Chondrocyte (in vitro differentiated cells): Measurements from ENCODE around the gene PEPD. TPM values are rescaled to one million over a fixed set of nuclear protein-coding genes. Genes with fewer than 3 reads are reported as not detected.

Source experiments
- DNase-seq: peaks from one replicate; pipeline ENCODE4 v3.0.0; 2021; ENCODE audit warnings: mixed read lengths, low spot score
- H3K27ac Mint-ChIP-seq: one replicate; pipeline ENCODE4 v1.8.0; 2021; ENCODE audit warnings: mild to moderate bottlenecking, moderate library complexity, mixed read lengths; ENCODE audit not compliant: unreplicated experiment
- H3K27me3 Mint-ChIP-seq: 2 replicates; pipeline ENCODE4 v1.8.0; 2021; ENCODE audit warnings: low read depth, mixed read lengths
- H3K36me3 Mint-ChIP-seq: 2 replicates; pipeline ENCODE4 v1.8.0; 2021; ENCODE audit warnings: low read depth, mixed read lengths
- H3K4me1 Mint-ChIP-seq: 2 replicates; pipeline ENCODE4 v1.8.0; 2021; ENCODE audit warnings: low read depth, mild to moderate bottlenecking, mixed read lengths
- H3K4me3 Mint-ChIP-seq: one replicate; pipeline ENCODE4 v1.8.0; 2021; ENCODE audit warnings: mild to moderate bottlenecking, moderate library complexity, mixed read lengths; ENCODE audit not compliant: unreplicated experiment
- H3K9me3 Mint-ChIP-seq: 2 replicates; pipeline ENCODE4 v1.8.0; 2021; ENCODE audit warnings: low read depth, mixed read lengths
- total RNA-seq: library from RNA; stranded (reverse); gene quantifications from 3 replicates; pipeline ENCODE4 v1.2.1, GENCODE V29; 2021
- TF ChIP-seq, protein P1 (sequence below): fragments of 200-600 bp; sonication (generic); IDR thresholded peaks from 2 replicates; pipeline ENCODE4 v1.5.0; 2021; ENCODE audit warnings: antibody characterized with exemption, mild to moderate bottlenecking, moderate library complexity

The PEPD gene
- total RNA-seq, 1 donor from 2014 or later: 55.6 TPM

DNA sequence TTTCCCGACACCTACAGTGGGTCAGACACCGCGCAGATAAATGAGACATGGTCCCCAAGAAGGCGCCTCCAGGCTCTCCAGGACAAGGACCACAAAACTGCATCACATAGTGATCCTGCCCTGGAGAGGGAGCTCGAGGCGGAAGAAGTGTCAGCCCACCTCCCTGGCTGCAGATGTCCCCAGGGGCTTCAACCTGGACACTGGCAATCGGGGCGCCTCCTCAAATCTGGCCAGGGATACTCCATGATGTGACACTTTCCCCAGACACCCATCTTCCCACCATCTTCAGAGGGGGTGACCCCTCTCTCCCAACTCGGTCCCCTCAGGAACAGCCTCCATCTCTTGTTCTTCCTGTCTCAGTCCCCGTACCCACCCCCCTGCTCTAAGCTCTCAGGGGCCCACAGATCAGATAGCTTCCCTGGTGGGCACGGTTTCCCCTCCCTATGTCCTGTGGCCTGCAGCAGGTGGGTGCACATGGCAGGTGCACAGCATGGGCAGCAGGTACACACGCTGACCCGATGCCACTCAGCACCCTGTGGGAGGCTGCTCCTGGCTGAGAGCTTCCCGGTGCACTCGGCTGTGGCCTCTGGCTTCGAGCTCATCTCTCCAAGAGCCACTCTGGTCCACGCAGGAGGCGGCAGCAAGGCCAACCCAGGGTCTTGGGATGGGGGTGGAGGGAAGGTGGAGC, 61.2 kb downstream of the PEPD start:
- H3K4me1 Mint-ChIP-seq: no peaks in the 10 kb centered on the region
- H3K27ac Mint-ChIP-seq: no peak overlapping the region
- H3K27me3 Mint-ChIP-seq: no peaks in the 10 kb centered on the region
- no peaks in the 10 kb centered on the region for H3K9me3 Mint-ChIP-seq
- H3K4me3 Mint-ChIP-seq: no peak overlapping the region
- TF ChIP-seq, protein P1, sequence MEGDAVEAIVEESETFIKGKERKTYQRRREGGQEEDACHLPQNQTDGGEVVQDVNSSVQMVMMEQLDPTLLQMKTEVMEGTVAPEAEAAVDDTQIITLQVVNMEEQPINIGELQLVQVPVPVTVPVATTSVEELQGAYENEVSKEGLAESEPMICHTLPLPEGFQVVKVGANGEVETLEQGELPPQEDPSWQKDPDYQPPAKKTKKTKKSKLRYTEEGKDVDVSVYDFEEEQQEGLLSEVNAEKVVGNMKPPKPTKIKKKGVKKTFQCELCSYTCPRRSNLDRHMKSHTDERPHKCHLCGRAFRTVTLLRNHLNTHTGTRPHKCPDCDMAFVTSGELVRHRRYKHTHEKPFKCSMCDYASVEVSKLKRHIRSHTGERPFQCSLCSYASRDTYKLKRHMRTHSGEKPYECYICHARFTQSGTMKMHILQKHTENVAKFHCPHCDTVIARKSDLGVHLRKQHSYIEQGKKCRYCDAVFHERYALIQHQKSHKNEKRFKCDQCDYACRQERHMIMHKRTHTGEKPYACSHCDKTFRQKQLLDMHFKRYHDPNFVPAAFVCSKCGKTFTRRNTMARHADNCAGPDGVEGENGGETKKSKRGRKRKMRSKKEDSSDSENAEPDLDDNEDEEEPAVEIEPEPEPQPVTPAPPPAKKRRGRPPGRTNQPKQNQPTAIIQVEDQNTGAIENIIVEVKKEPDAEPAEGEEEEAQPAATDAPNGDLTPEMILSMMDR: no peak
- H3K36me3 Mint-ChIP-seq: peaks cover 4% of the 10 kb centered on the region
- DNase-seq: peak; percentile 69

DNA sequence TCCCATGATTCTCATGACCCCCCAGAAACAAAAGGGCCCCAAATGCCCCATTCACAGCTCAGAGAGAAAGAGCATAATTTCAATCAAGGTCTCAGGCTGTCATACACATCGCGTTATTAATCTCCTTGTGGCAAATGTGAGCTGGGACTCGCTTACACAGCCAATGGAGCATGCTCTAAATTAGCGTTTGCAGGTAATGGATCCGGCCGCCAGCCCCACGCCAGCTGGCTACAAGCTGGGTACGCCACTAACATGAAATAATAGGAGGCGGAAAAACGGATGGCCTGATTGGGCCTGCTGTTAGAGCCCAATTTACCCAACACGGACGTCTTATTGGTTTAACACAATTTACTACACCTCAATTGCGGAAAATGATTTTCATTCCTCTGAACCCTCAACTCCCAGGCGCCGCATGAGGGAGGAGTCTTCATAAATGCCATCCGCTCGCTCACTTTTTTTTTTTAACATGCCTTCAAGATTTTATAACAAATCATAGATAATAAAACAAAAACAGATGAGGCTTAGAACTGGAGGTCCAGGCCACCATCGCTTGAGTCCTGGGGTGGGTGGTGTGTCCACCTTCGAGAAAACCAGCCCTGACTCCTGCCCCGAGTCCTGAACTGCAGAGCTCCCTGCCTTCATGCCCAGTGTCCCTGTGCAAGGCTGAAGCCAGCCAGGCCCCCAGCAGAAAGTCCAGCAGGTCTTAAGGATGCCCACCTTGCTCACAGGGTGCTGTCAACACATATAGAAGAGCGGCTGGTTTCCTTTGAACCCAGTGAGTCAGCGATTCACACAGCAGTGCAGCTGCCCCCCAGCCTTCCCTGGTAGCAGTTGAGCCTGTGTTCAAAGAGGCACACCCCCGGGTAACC, 62.1 kb downstream of the PEPD start:
- Mint-ChIP-seq H3K4me3 (no peak overlapping the region), H3K4me1 (no peaks in the 10 kb centered on the region), H3K9me3 (no peaks in the 10 kb centered on the region), H3K36me3 (peaks cover 4% of the 10 kb centered on the region), H3K27ac (no peak overlapping the region), H3K27me3 (no peaks in the 10 kb centered on the region)
- TF ChIP-seq, protein P1: no peak
- DNase-seq: peak; percentile 56

DNA sequence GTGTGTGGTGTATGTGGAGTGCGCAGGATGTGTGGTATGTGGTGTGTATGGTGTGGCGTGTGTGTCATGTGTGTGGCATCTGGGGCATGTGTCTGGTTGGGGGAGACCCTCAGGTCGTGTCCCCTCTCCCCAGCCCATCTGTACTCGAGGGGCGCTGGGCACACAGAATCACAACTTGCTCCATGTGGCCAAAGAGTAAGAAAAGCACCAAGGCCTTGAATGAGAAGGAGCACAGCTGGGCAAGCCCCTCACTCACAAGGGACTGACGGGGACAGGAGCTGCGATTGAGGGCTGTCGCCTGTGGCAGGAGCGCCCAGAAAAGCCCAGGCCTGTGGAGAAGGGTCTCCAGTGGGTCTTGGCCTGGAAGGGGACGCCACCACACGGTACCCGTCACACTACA, 62.8 kb downstream of the PEPD start:
- no peaks in the 10 kb centered on the region for H3K27me3 Mint-ChIP-seq
- no peaks in the 10 kb centered on the region for H3K4me1 Mint-ChIP-seq
- H3K36me3 Mint-ChIP-seq: peaks cover 4% of the 10 kb centered on the region
- TF ChIP-seq, protein P1: no peak
- no peak overlapping the region for H3K4me3 Mint-ChIP-seq
- H3K9me3 Mint-ChIP-seq: no peaks in the 10 kb centered on the region
- peak; percentile 60 for DNase-seq
- H3K27ac Mint-ChIP-seq: no peak overlapping the region

DNA sequence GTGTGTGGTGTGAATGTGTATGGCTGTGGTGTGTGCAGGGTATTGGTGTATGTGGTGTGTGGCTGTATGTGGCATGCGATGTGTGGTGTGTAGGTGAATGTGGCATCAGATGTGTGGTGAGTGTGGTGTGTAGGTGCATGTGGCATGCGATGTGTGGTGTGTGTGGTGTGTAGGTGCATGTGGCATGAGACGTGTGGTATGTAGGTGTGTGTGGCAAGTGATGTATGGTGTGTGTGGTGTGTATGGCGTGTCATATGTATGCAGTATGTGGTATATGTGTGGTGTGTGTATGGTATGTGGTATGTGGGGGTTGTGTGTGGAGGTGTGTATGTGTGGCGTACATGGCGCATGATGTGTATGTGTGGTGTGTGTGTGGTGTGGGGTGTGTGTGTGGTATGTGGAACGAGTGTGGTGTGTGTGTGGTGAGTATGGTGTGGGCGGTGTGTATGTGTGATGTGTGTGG, 63.4 kb downstream of the PEPD start:
- Mint-ChIP-seq H3K27me3 (no peaks in the 10 kb centered on the region), H3K36me3 (peaks cover 3% of the 10 kb centered on the region), H3K4me1 (no peaks in the 10 kb centered on the region), H3K9me3 (no peaks in the 10 kb centered on the region), H3K4me3 (no peak overlapping the region), H3K27ac (no peak overlapping the region)
- DNase-seq: no peak
- TF ChIP-seq, protein P1: no peak

DNA sequence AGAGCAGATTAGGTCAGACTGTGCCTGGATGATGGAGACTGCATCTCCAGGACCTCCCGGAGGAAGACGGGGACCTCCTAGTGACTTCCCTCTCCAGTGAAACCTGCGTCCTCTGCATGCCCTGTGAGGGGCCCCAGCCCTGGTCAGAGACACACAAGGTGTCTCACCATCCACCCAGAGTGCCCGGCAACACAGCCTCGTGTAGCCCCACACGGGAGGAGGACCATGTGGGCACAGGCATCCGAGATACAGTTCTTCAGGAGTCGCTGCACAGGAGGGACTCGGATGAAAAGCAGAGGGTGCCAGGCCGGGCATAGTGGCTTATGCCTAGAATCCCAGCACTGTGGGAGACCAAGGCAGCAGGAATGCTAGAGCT, 64.8 kb downstream of the PEPD start:
- TF ChIP-seq, protein P1: no peak
- Mint-ChIP-seq H3K27ac (no peak overlapping the region), H3K27me3 (no peaks in the 10 kb centered on the region), H3K4me3 (no peak overlapping the region), H3K9me3 (no peaks in the 10 kb centered on the region), H3K4me1 (no peaks in the 10 kb centered on the region), H3K36me3 (peaks cover 3% of the 10 kb centered on the region)
- DNase-seq: peak; percentile 69
